HepG2 (cell line): ENCODE data around the gene TIGD6. TPM values are rescaled to one million over a fixed set of nuclear protein-coding genes. Genes with fewer than 3 reads are reported as not detected.

Experiments
- FOXA1 ChIP-seq, 2 experiments: fragments of 450-650 bp in 1 of 2; sonication (generic) in 1 of 2; formaldehyde crosslinking in 1 of 2; IDR thresholded peaks; 2 replicates each; pipeline versions ENCODE4 v1.4.0 to v1.6.1; 2016 to 2020; ENCODE audit warnings: missing genetic modification reagents in 1 of 2
- HDAC2 ChIP-seq: sonication (generic); formaldehyde crosslinking; IDR thresholded peaks from 2 replicates; pipeline ENCODE4 v1.4.0; 2020; ENCODE audit warnings: missing genetic modification reagents
- PLSCR1 ChIP-seq: sonication (generic); formaldehyde crosslinking; IDR thresholded peaks from 2 replicates; pipeline ENCODE4 v1.5.0; 2020; ENCODE audit warnings: missing genetic modification reagents, mild to moderate bottlenecking, borderline replicate concordance
- PRMT3 ChIP-seq: sonication (generic); formaldehyde crosslinking; IDR thresholded peaks from 2 replicates; pipeline ENCODE4 v1.8.1; 2022; ENCODE audit warnings: low read depth, mild to moderate bottlenecking, moderate library complexity, missing genetic modification reagents, borderline replicate concordance
- SP2 ChIP-seq: sonication (generic); formaldehyde crosslinking; IDR thresholded peaks from 2 replicates; pipeline ENCODE4 v1.5.1; 2020; ENCODE audit warnings: mild to moderate bottlenecking, missing genetic modification reagents
- TOE1 ChIP-seq: sonication (generic); formaldehyde crosslinking; IDR thresholded peaks from 2 replicates; pipeline ENCODE4 v1.4.0; 2020; ENCODE audit warnings: mild to moderate bottlenecking, missing genetic modification reagents
- ZBTB21 ChIP-seq: sonication (generic); formaldehyde crosslinking; IDR thresholded peaks from 2 replicates; pipeline ENCODE4 v1.4.0; 2020; ENCODE audit warnings: missing genetic modification reagents
- ZNF17 ChIP-seq: sonication (generic); formaldehyde crosslinking; IDR thresholded peaks from 2 replicates; pipeline ENCODE4 v1.5.0; 2020; ENCODE audit warnings: mild to moderate bottlenecking, missing genetic modification reagents
- ZNF431 ChIP-seq: sonication (generic); formaldehyde crosslinking; IDR thresholded peaks from 2 replicates; pipeline ENCODE4 v1.9.0; 2022; ENCODE audit warnings: missing genetic modification reagents, low read depth, mild to moderate bottlenecking, borderline replicate concordance
- ZNF7 ChIP-seq: IDR thresholded peaks from 2 replicates; pipeline ENCODE4 v1.6.1; 2016; ENCODE audit warnings: missing biosample characterization, missing genetic modification reagents
- ZNF841 ChIP-seq: sonication (generic); formaldehyde crosslinking; IDR thresholded peaks from 2 replicates; pipeline ENCODE4 v1.8.1; 2023; ENCODE audit warnings: missing genetic modification reagents, borderline replicate concordance
- ZNF891 ChIP-seq: sonication (generic); formaldehyde crosslinking; IDR thresholded peaks from 2 replicates; pipeline ENCODE4 v1.5.0; 2020; ENCODE audit warnings: mild to moderate bottlenecking, missing genetic modification reagents
- ZSCAN29 ChIP-seq: sonication (generic); formaldehyde crosslinking; conservative IDR thresholded peaks from 2 replicates; pipeline ENCODE4 v1.4.0; 2020; ENCODE audit warnings: mild to moderate bottlenecking, missing genetic modification reagents
- polyA plus RNA-seq, 8 experiments: library from polyadenylated mRNA; depleted of rRNA in 3 of 8; stranded (reverse) in 7 of 8; unstranded in 1 of 8; fragments of >200 nt; fragmentation: Illumina TruSeq in 4 of 8; extraction: Trizol in 4 of 8; gene quantifications; 2 replicates each; pipeline versions ENCODE4 v1.2.1 to v1.2.3, GENCODE V29; 2011 to 2016; ENCODE audit warnings: low read depth in 4 of 8, missing spikeins in 1 of 8, mixed read lengths in 1 of 8; ENCODE audit not compliant: insufficient read depth in 1 of 8
- total RNA-seq, 5 experiments: library from RNA; depleted of rRNA; stranded (reverse); fragments of >200 nt; fragmentation: Illumina TruSeq; extraction: Trizol; gene quantifications; 2 replicates each; pipeline ENCODE4 v1.2.3, GENCODE V29; 2016; ENCODE audit warnings: low read depth in 1 of 5
- TF ChIP-seq, protein P1 (sequence below), 2 experiments: sonication (generic) in 1 of 2; formaldehyde crosslinking in 1 of 2; IDR thresholded peaks; 2 replicates each; pipeline versions ENCODE4 v1.6.1 to v1.9.0; 2014 to 2022; ENCODE audit warnings: antibody characterized with exemption in 1 of 2, borderline replicate concordance in 1 of 2, inconsistent platforms in 1 of 2, low read depth in 1 of 2, missing genetic modification reagents in 1 of 2
- TF ChIP-seq, protein P2 (sequence below): sonication (generic); formaldehyde crosslinking; IDR thresholded peaks from 2 replicates; pipeline ENCODE4 v1.4.0; 2020; ENCODE audit warnings: low read depth, missing genetic modification reagents
- TF ChIP-seq, protein P3 (sequence below): sonication (generic); formaldehyde crosslinking; IDR thresholded peaks from 2 replicates; pipeline ENCODE4 v1.4.0; 2020; ENCODE audit warnings: missing genetic modification reagents

TIGD6 gene
- total and polyA plus RNA-seq, 2 of the 13 experiments (the other 11 are each of a cell fraction or from before 2014, with no cell fraction given): 2.1 to 2.9 TPM

DNA sequence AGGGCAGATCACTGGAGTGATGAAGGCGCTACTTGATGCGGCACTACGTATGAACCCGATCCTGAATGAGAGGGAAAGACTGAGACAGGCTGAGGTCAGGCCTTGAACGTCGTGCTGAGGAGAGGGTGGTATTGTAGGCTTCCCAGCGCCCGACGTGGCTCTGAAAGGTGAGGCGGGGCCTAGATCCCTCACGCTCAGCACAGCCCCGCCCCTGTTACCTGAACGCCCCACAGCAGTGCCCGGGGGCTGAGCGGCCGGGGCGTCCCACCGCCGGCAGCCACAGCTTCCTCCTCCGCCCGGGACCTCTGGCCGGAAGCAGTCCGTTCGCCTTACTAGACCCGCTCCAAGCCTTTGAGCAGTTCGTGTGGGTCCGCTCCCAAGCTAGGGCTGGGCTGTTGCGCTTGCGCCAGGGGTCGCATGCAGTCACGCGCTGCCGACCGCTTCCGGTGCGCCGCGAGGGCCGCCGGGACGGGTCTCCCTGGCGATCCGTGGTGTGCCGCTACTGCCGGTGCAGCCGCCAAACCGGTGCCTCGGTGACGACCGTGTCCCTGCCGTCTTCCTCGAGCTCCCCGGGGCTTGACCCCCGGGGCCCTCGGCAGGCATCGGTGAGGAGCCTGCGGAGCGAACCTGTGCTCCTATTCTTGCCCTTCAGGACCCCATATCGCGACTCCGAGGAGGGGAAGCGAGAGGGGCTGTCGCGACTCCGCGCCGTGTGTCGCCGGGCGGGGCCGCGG, at the start of gene TIGD6, which contains the start of gene HMGXB3 (continued):
- TF ChIP-seq, protein P1, sequence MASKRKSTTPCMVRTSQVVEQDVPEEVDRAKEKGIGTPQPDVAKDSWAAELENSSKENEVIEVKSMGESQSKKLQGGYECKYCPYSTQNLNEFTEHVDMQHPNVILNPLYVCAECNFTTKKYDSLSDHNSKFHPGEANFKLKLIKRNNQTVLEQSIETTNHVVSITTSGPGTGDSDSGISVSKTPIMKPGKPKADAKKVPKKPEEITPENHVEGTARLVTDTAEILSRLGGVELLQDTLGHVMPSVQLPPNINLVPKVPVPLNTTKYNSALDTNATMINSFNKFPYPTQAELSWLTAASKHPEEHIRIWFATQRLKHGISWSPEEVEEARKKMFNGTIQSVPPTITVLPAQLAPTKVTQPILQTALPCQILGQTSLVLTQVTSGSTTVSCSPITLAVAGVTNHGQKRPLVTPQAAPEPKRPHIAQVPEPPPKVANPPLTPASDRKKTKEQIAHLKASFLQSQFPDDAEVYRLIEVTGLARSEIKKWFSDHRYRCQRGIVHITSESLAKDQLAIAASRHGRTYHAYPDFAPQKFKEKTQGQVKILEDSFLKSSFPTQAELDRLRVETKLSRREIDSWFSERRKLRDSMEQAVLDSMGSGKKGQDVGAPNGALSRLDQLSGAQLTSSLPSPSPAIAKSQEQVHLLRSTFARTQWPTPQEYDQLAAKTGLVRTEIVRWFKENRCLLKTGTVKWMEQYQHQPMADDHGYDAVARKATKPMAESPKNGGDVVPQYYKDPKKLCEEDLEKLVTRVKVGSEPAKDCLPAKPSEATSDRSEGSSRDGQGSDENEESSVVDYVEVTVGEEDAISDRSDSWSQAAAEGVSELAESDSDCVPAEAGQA (IDR thresholded peaks at IDR 0.05; ENCODE audit: low read depth): no peak
- TF ChIP-seq, protein P1 (CRISPR knock-in tag; IDR thresholded peaks at IDR 0.05; ENCODE audit: borderline replicate concordance): no peak
- no peak; the same call in 1 of the 2 replicates for TF ChIP-seq ZBTB21 (CRISPR knock-in tag)
- TF ChIP-seq FOXA1 (IDR thresholded peaks at IDR 0.05): no peak
- TF ChIP-seq FOXA1 (CRISPR knock-in tag; IDR thresholded peaks at IDR 0.05): peak; percentile 24
- peak; percentile 73 for TF ChIP-seq ZNF431 (CRISPR knock-in tag)
- no peak for TF ChIP-seq ZSCAN29 (CRISPR knock-in tag)
- peak; percentile 83; the same call in 1 of the 2 replicates for TF ChIP-seq HDAC2
- TF ChIP-seq, protein P2, sequence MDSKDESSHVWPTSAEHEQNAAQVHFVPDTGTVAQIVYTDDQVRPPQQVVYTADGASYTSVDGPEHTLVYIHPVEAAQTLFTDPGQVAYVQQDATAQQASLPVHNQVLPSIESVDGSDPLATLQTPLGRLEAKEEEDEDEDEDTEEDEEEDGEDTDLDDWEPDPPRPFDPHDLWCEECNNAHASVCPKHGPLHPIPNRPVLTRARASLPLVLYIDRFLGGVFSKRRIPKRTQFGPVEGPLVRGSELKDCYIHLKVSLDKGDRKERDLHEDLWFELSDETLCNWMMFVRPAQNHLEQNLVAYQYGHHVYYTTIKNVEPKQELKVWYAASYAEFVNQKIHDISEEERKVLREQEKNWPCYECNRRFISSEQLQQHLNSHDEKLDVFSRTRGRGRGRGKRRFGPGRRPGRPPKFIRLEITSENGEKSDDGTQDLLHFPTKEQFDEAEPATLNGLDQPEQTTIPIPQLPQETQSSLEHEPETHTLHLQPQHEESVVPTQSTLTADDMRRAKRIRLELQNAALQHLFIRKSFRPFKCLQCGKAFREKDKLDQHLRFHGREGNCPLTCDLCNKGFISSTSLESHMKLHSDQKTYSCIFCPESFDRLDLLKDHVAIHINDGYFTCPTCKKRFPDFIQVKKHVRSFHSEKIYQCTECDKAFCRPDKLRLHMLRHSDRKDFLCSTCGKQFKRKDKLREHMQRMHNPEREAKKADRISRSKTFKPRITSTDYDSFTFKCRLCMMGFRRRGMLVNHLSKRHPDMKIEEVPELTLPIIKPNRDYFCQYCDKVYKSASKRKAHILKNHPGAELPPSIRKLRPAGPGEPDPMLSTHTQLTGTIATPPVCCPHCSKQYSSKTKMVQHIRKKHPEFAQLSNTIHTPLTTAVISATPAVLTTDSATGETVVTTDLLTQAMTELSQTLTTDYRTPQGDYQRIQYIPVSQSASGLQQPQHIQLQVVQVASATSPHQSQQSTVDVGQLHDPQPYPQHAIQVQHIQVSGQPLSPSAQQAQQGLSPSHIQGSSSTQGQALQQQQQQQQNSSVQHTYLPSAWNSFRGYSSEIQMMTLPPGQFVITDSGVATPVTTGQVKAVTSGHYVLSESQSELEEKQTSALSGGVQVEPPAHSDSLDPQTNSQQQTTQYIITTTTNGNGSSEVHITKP: peak; percentile 58; the same call in 1 of the 2 replicates
- no peak for TF ChIP-seq ZNF17 (CRISPR knock-in tag)
- no peak for TF ChIP-seq TOE1 (CRISPR knock-in tag)
- TF ChIP-seq ZNF7 (CRISPR knock-in tag): no peak; the same call in 1 of the 2 replicates
- TF ChIP-seq ZNF841 (CRISPR knock-in tag): no peak
- no peak for TF ChIP-seq PLSCR1 (CRISPR knock-in tag)
- TF ChIP-seq, protein P3, sequence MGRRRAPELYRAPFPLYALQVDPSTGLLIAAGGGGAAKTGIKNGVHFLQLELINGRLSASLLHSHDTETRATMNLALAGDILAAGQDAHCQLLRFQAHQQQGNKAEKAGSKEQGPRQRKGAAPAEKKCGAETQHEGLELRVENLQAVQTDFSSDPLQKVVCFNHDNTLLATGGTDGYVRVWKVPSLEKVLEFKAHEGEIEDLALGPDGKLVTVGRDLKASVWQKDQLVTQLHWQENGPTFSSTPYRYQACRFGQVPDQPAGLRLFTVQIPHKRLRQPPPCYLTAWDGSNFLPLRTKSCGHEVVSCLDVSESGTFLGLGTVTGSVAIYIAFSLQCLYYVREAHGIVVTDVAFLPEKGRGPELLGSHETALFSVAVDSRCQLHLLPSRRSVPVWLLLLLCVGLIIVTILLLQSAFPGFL (CRISPR knock-in tag): 0 out of 2 replicates have a peak, but pooled peaks have one; percentile 47
- peak; percentile 1 for TF ChIP-seq ZNF891 (CRISPR knock-in tag)
- no peak for TF ChIP-seq PRMT3 (CRISPR knock-in tag)
- peak; percentile 67 for TF ChIP-seq SP2
